Osteoblast (primary cell): ENCODE measurements around the gene FBXO28. TPM values are rescaled to one million over a fixed set of nuclear protein-coding genes. Genes with fewer than 3 reads are reported as not detected.

Experiments used
- DNase-seq: peaks from one replicate; pipeline ENCODE4 v3.0.0; 2011; ENCODE audit warnings: low spot score, mixed read lengths; ENCODE audit not compliant: insufficient read length; ENCODE audit errors: missing footprints
- H2AFZ ChIP-seq: 2 replicates; pipeline ENCODE4 v1.6.0; 2011; ENCODE audit warnings: mild to moderate bottlenecking, low read length
- H3K27ac ChIP-seq: 2 replicates; pipeline ENCODE4 v1.5.1; 2011; ENCODE audit warnings: mild to moderate bottlenecking, low read depth, low read length, moderate library complexity
- H3K27me3 ChIP-seq: 2 replicates; pipeline ENCODE4 v1.6.0; 2012; ENCODE audit warnings: mild to moderate bottlenecking, control low read depth, inconsistent platforms, low read length, moderate library complexity; ENCODE audit not compliant: insufficient read depth
- H3K36me3 ChIP-seq: 2 replicates; pipeline ENCODE4 v1.5.1; 2011; ENCODE audit warnings: mild to moderate bottlenecking, low read length, control low read depth, moderate library complexity; ENCODE audit not compliant: insufficient read depth
- H3K4me1 ChIP-seq: 2 replicates; pipeline ENCODE4 v1.5.1; 2011; ENCODE audit warnings: mild to moderate bottlenecking, low read length, control low read depth, moderate library complexity; ENCODE audit not compliant: insufficient read depth
- H3K4me2 ChIP-seq: 2 replicates; pipeline ENCODE4 v1.6.0; 2011; ENCODE audit warnings: mild to moderate bottlenecking, low read length; ENCODE audit not compliant: insufficient read depth
- H3K4me3 ChIP-seq: fragments of 200-600 bp; sonication (generic); 3 replicates; pipeline ENCODE4 v1.5.1; 2012; ENCODE audit warnings: mild to moderate bottlenecking, low read length, inconsistent platforms; ENCODE audit not compliant: insufficient read depth
- H3K79me2 ChIP-seq: 2 replicates; pipeline ENCODE4 v1.6.0; 2012; ENCODE audit warnings: mild to moderate bottlenecking, low read length, control low read depth, inconsistent platforms; ENCODE audit not compliant: insufficient read depth
- H3K9me3 ChIP-seq: 2 replicates; pipeline ENCODE4 v1.5.1; 2011; ENCODE audit warnings: low read depth, low read length, control low read depth
- H4K20me1 ChIP-seq: 2 replicates; pipeline ENCODE4 v1.6.0; 2012; ENCODE audit warnings: mild to moderate bottlenecking, low read length, control low read depth; ENCODE audit not compliant: insufficient read depth
- total RNA-seq: library from RNA; depleted of rRNA; stranded (reverse); fragments of >200 nt; gene quantifications from 2 replicates; pipeline ENCODE4 v1.2.3, GENCODE V29; 2012
- TF ChIP-seq, protein P1 (sequence below): IDR thresholded peaks from 2 replicates; pipeline ENCODE4 v1.5.1; 2011; ENCODE audit warnings: mild to moderate bottlenecking, low read depth, low read length, moderate library complexity; ENCODE audit errors: extremely low read depth

Gene FBXO28
- total RNA-seq, 1 donor: 35.5 TPM

DNA sequence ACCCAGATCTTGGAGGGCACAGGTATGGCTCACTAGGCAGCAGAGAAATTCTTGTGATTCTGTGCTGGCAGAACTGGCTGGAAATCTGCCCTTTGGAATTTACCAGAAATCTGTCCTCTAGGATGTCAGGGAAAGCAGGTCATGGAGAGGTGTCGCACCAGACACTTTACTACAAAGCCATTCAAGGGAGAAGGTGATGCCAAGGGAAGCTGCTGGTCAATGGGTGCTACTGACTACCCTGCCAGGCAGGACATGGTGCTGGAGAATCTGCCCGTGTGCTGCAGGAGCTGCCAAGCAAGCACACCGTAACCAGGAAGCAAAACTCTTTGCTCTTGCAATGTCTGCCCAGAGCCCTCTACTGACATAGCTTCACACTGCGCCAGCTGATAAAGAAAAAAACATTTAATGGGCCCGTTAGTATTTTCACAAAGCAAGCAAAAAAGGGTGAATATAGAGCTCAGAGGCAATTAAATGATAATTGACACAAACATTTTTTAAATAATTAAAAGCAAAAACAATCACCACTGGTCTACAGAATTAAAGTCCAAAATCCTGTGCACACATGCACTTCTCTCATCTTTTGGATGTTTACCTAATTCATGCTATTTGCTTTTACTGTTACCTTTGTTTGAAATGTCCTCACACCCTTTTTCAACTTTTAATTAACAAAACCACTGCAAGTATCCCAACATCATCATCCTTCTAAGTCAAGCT, 7.2 kb upstream of the FBXO28 start:
- peak overlapping the region; percentile 50 for H3K4me3 ChIP-seq
- no peaks in the 10 kb centered on the region for H4K20me1 ChIP-seq
- peak overlapping the region; percentile 64 for H3K4me2 ChIP-seq
- TF ChIP-seq, protein P1, sequence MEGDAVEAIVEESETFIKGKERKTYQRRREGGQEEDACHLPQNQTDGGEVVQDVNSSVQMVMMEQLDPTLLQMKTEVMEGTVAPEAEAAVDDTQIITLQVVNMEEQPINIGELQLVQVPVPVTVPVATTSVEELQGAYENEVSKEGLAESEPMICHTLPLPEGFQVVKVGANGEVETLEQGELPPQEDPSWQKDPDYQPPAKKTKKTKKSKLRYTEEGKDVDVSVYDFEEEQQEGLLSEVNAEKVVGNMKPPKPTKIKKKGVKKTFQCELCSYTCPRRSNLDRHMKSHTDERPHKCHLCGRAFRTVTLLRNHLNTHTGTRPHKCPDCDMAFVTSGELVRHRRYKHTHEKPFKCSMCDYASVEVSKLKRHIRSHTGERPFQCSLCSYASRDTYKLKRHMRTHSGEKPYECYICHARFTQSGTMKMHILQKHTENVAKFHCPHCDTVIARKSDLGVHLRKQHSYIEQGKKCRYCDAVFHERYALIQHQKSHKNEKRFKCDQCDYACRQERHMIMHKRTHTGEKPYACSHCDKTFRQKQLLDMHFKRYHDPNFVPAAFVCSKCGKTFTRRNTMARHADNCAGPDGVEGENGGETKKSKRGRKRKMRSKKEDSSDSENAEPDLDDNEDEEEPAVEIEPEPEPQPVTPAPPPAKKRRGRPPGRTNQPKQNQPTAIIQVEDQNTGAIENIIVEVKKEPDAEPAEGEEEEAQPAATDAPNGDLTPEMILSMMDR: peak; percentile 54
- no peaks in the 10 kb centered on the region for H3K9me3 ChIP-seq
- no peaks in the 10 kb centered on the region for H3K79me2 ChIP-seq
- H3K36me3 ChIP-seq: no peaks in the 10 kb centered on the region
- peak; percentile 95 for DNase-seq
- peaks cover 3% of the 10 kb centered on the region for H3K27me3 ChIP-seq
- H3K27ac ChIP-seq: no peak overlapping the region
- H3K4me1 ChIP-seq: no peaks in the 10 kb centered on the region
- H2AFZ ChIP-seq: peak overlapping the region; percentile 95

DNA sequence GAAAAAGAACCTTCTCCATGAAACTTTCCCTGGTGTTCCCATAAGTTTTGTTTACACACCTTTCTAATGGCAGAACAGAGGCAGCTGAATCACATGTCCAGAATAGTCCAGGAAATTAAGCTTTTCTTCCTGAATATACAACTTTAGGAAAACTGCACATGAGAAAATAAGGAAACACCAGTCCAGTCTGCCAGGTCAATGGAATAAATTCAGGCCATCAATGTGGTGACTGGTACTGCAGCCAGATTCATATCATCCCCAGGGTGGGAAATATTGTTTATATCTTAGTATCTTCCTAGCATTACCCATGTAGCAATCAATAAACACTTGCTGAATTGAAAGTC, 6.7 kb upstream of the FBXO28 start:
- H3K27me3 ChIP-seq: peaks cover 3% of the 10 kb centered on the region
- H3K9me3 ChIP-seq: no peaks in the 10 kb centered on the region
- no peak overlapping the region for H3K4me3 ChIP-seq
- no peak overlapping the region for H2AFZ ChIP-seq
- H4K20me1 ChIP-seq: no peaks in the 10 kb centered on the region
- no peak overlapping the region for H3K4me2 ChIP-seq
- no peak for DNase-seq
- TF ChIP-seq, protein P1: no peak
- H3K27ac ChIP-seq: no peak overlapping the region
- no peaks in the 10 kb centered on the region for H3K79me2 ChIP-seq
- H3K4me1 ChIP-seq: no peaks in the 10 kb centered on the region
- no peaks in the 10 kb centered on the region for H3K36me3 ChIP-seq

DNA sequence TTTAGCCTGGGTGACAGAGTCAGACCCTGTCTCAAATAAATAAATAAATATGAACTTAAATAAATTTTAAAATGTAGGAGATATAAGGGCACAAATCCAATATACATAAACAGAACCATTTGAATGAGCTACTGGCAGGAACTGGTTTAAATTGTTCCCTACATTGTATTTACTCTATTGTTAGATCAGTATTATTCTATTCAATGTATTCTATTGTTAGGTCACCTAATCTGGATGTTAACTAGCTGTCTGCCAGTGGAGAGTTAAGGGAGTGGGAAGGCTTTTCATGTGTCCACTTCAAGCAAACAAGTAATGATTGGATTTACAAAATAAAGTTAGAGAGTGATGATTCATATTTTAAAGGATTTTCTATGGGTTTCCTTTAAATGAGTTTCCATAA, 4.9 kb upstream of the FBXO28 start:
- Histone ChIP-seq H3K36me3 (no peaks in the 10 kb centered on the region), H2AFZ (no peak overlapping the region), H3K9me3 (no peaks in the 10 kb centered on the region), H3K4me2 (no peak overlapping the region), H3K27me3 (peaks cover 3% of the 10 kb centered on the region), H3K79me2 (peaks cover 7% of the 10 kb centered on the region), H3K27ac (no peak overlapping the region), H4K20me1 (no peaks in the 10 kb centered on the region), H3K4me3 (no peak overlapping the region), H3K4me1 (no peaks in the 10 kb centered on the region)
- DNase-seq: no peak
- TF ChIP-seq, protein P1: no peak

DNA sequence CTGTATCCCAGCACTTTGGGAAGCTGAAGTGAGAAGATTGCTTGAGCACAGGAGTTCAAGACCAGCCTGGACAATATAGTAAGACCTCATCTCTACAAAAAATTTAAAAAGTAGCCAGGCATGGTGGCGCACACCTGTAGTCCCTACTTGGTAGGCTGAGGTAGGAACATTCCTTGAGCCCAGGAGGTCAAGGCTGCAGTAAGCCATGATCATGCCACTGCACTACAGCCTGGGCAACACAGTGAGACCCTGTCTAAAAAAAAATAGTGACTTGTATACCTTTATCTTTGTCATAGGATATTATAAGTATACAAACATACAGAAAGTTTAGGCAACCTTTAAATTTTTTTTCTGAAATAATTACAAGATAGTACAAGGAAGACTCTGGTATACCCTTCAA, 3.9 kb upstream of the FBXO28 start:
- Histone ChIP-seq H2AFZ (no peak overlapping the region), H3K4me2 (no peak overlapping the region), H3K27ac (no peak overlapping the region), H3K9me3 (no peaks in the 10 kb centered on the region), H4K20me1 (peaks cover 4% of the 10 kb centered on the region), H3K4me1 (peaks cover 4% of the 10 kb centered on the region), H3K79me2 (peaks cover 17% of the 10 kb centered on the region), H3K27me3 (peaks cover 3% of the 10 kb centered on the region), H3K4me3 (no peak overlapping the region), H3K36me3 (no peaks in the 10 kb centered on the region)
- TF ChIP-seq, protein P1: no peak
- DNase-seq: no peak
